ENCODE measurements around the gene LRRC51. TPM values are rescaled to one million over a fixed set of nuclear protein-coding genes. Genes with fewer than 3 reads are reported as not detected.
"Not testable (repeated sequence)": the region's sequence is repeated elsewhere in the genome, so short reads cannot be mapped to it uniquely, and the experiment has no call there.

LRRC51 gene
- polyA plus RNA-seq, 3 donors from 2014 or later, result 3.4 to 4.7 TPM; not detected in 1

GRCh38 chr11:72141066-72141465 is 60.4 kb downstream of the LRRC51 start:
- peaks cover 0 to 8% (median 0%) of the 10 kb centered on the region in 3 donors for H3K27me3 Mint-ChIP-seq (ENCODE audit: low read depth in 3 of 3)
- DNase-seq, result no peak
- H3K27ac Mint-ChIP-seq, result no peak overlapping the region
- H3K4me3 Mint-ChIP-seq, result no peak overlapping the region
- no peaks in the 10 kb centered on the region for H3K36me3 Mint-ChIP-seq
- H3K9me3 Mint-ChIP-seq, result no peaks in the 10 kb centered on the region
- no peaks in the 10 kb centered on the region for H3K4me1 Mint-ChIP-seq

- not testable (repeated sequence) for H3K9me3 Mint-ChIP-seq; H3K36me3 Mint-ChIP-seq; DNase-seq; H3K4me1 Mint-ChIP-seq; H3K27ac Mint-ChIP-seq; H3K4me3 Mint-ChIP-seq; H3K27me3 Mint-ChIP-seq (ENCODE audit: low read depth in 3 of 3)
Measured at GRCh38 chr11:72142086-72142485, 61.4 kb downstream of the LRRC51 start.

- not testable (repeated sequence) for DNase-seq; H3K27ac Mint-ChIP-seq; H3K4me1 Mint-ChIP-seq; H3K27me3 Mint-ChIP-seq (ENCODE audit: low read depth in 3 of 3); H3K4me3 Mint-ChIP-seq; H3K36me3 Mint-ChIP-seq; H3K9me3 Mint-ChIP-seq
Measured at GRCh38 chr11:72142543-72142942, 61.9 kb downstream of the LRRC51 start.

GRCh38 chr11:72144807-72145565 is 64.3 kb downstream of the LRRC51 start:
- H3K4me3 Mint-ChIP-seq, result no peak overlapping the region
- H3K36me3 Mint-ChIP-seq, result no peaks in the 10 kb centered on the region
- no peak overlapping the region for H3K27ac Mint-ChIP-seq
- peaks cover 0 to 7% (median 0%) of the 10 kb centered on the region in 3 donors for H3K27me3 Mint-ChIP-seq (ENCODE audit: low read depth in 3 of 3)
- no peaks in the 10 kb centered on the region for H3K9me3 Mint-ChIP-seq
- DNase-seq, result no peak
- no peaks in the 10 kb centered on the region for H3K4me1 Mint-ChIP-seq

Other genes starting within 250 kb of the LRRC51 start
- not detected for gene DEFB108B, start 247.7 kb upstream of the LRRC51 start, polyA plus RNA-seq
- not detected for gene DEFB131B, start 202.4 kb upstream of the LRRC51 start, polyA plus RNA-seq
- 1 to 10 TPM; 4.0 to 5.0 (median 4.5) TPM for gene XNDC1N, start 152.3 kb upstream of the LRRC51 start, polyA plus RNA-seq
- 10 to 100 TPM in 2 of 3 donors, 1 to 10 TPM in 1; 9.8 to 16.0 (median 13.4) TPM for gene RNF121, start 151.8 kb upstream of the LRRC51 start, polyA plus RNA-seq
- gene IL18BP, start 81.9 kb upstream of the LRRC51 start, polyA plus RNA-seq, result 10 to 100 TPM in 1 of 3 donors, 1 to 10 TPM in 2; 6.0 to 22.6 (median 8.6) TPM
- gene NUMA1, start 308 bp upstream of the LRRC51 start, polyA plus RNA-seq, result 10 to 100 TPM in 2 of 3 donors, 1 to 10 TPM in 1; 2.7 to 92.5 (median 10.5) TPM
- 100 to 1,000 TPM; 110 to 181 (median 138) TPM for gene LAMTOR1, start 22.4 kb downstream of the LRRC51 start, polyA plus RNA-seq
- not detected for gene TOMT, start 25.1 kb downstream of the LRRC51 start, polyA plus RNA-seq
- gene ANAPC15, start 31.8 kb downstream of the LRRC51 start, polyA plus RNA-seq, result 10 to 100 TPM; 70.9 to 76.7 (median 75.2) TPM
- gene FOLR3, start 54.9 kb downstream of the LRRC51 start, polyA plus RNA-seq, result under 1 TPM in 1 of 3 donors, not detected in 2; 0.28 TPM
- gene FOLR1, start 111.3 kb downstream of the LRRC51 start, polyA plus RNA-seq, result not detected
- gene FOLR2, start 135.9 kb downstream of the LRRC51 start, polyA plus RNA-seq, result 1 to 10 TPM in 1 of 3 donors, not detected in 2; 1.2 TPM
- gene INPPL1, start 143.9 kb downstream of the LRRC51 start, polyA plus RNA-seq, result 10 to 100 TPM in 1 of 3 donors, 1 to 10 TPM in 2; 3.5 to 13.8 (median 5.8) TPM
- gene PHOX2A, start 163.3 kb downstream of the LRRC51 start, polyA plus RNA-seq, result not detected